Ishikawa (cell line): Measurements from ENCODE around the gene COX8A.

Experiments used
- NFIC ChIP-seq: IDR thresholded peaks from 2 replicates; pipeline ENCODE4 v1.6.1; 2012
- RAD21 ChIP-seq: IDR thresholded peaks from 2 replicates; pipeline ENCODE4 v1.6.1; 2012; ENCODE audit warnings: low read depth
- YY1 ChIP-seq: IDR thresholded peaks from 2 replicates; pipeline ENCODE4 v1.6.1; 2012; ENCODE audit warnings: low read depth
- TF ChIP-seq, protein P1 (sequence below): IDR thresholded peaks from 2 replicates; pipeline ENCODE4 v1.6.1; 2012

GRCh38 chr11:64015935-64016845, 41.8 kb downstream of the COX8A start:
- TF ChIP-seq RAD21: no peak
- TF ChIP-seq, protein P1, sequence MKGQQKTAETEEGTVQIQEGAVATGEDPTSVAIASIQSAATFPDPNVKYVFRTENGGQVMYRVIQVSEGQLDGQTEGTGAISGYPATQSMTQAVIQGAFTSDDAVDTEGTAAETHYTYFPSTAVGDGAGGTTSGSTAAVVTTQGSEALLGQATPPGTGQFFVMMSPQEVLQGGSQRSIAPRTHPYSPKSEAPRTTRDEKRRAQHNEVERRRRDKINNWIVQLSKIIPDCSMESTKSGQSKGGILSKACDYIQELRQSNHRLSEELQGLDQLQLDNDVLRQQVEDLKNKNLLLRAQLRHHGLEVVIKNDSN: no peak
- no peak for TF ChIP-seq YY1
- TF ChIP-seq NFIC: no peak
